IMR-90 (cell line): Measurements from ENCODE around the gene ARHGAP15. TPM values are rescaled to one million over a fixed set of nuclear protein-coding genes. Genes with fewer than 3 reads are reported as not detected.

Experiments used
- ATAC-seq: fragments of 200-7000 bp; cut with Tn5 transposase; 2 replicates; pipeline ENCODE4 v1.9.1; 2020; ENCODE audit warnings: low read depth, mild to moderate bottlenecking, moderate library complexity
- BruUV-seq: library from RNA; stranded (reverse); fragments of 400-500 nt; replicated peaks from 2 replicates; lab custom pipeline; 2021; lab: Mats Ljungman, UMichigan
- CTCF ChIA-PET: fragments of 300-600 bp; formaldehyde crosslinking; extraction: SDS; loops from one replicate; lab custom pipeline; 2021; ENCODE audit warnings: antibody characterized with exemption; lab: Yijun Ruan, JAX
- POLR2A ChIA-PET: fragments of 300-600 bp; sonication (Branson Sonifier 250); formaldehyde crosslinking; loops from one replicate; lab custom pipeline; 2022; ENCODE audit warnings: antibody characterized with exemption; ENCODE audit not compliant: unreplicated experiment; lab: Charles Lee
- DNase-seq: peaks from one replicate; pipeline ENCODE4 v3.0.0; 2013
- H2AFZ ChIP-seq: replicated peaks from 2 replicates; pipeline ENCODE3; 2013; ENCODE audit warnings: low read length, mild to moderate bottlenecking; ENCODE audit not compliant: poor library complexity
- H2AK5ac ChIP-seq: 2 replicates; pipeline ENCODE4 v1.6.1; 2013; ENCODE audit warnings: low read depth, low read length, inconsistent platforms
- H2AK9ac ChIP-seq: replicated peaks from 2 replicates; pipeline ENCODE3; 2013; ENCODE audit warnings: mild to moderate bottlenecking, low read depth, low read length, moderate library complexity; ENCODE audit not compliant: poor library complexity
- H2BK120ac ChIP-seq: 2 replicates; pipeline ENCODE4 v1.6.1; 2013; ENCODE audit warnings: low read depth, low read length, inconsistent platforms
- H2BK15ac ChIP-seq: 3 replicates; pipeline ENCODE4 v1.6.1; 2013; ENCODE audit warnings: low read depth, low read length, inconsistent platforms
- H2BK20ac ChIP-seq: 2 replicates; pipeline ENCODE4 v1.6.1; 2013; ENCODE audit warnings: low read depth, mild to moderate bottlenecking, inconsistent platforms, low read length, moderate library complexity
- H2BK5ac ChIP-seq: 2 replicates; pipeline ENCODE4 v1.6.1; 2013; ENCODE audit warnings: mild to moderate bottlenecking, low read depth, low read length, inconsistent platforms; ENCODE audit not compliant: poor library complexity, severe bottlenecking
- H3K14ac ChIP-seq: replicated peaks from 2 replicates; pipeline ENCODE4 v1.6.1; 2013; ENCODE audit warnings: low read depth, low read length, inconsistent platforms
- H3K18ac ChIP-seq: 2 replicates; pipeline ENCODE4 v1.6.1; 2013; ENCODE audit warnings: low read depth, low read length, control low read depth
- H3K23ac ChIP-seq: 2 replicates; pipeline ENCODE4 v1.6.1; 2013; ENCODE audit warnings: low read depth, low read length, inconsistent platforms
- H3K27ac ChIP-seq: 2 replicates; pipeline ENCODE4 v1.5.1; 2013; ENCODE audit warnings: mild to moderate bottlenecking, control low read depth, low read length; ENCODE audit not compliant: insufficient read depth
- H3K27me3 ChIP-seq: 2 replicates; pipeline ENCODE4 v1.6.1; 2013; ENCODE audit warnings: low read length; ENCODE audit not compliant: control insufficient read depth, insufficient read depth
- H3K36me3 ChIP-seq: 2 replicates; pipeline ENCODE4 v1.6.1; 2013; ENCODE audit warnings: low read length, mixed read lengths; ENCODE audit not compliant: control insufficient read depth, insufficient read depth
- H3K4ac ChIP-seq: 2 replicates; pipeline ENCODE4 v1.6.1; 2013; ENCODE audit warnings: low read depth, low read length, inconsistent platforms
- H3K4me1 ChIP-seq: 2 replicates; pipeline ENCODE4 v1.6.1; 2013; ENCODE audit warnings: low read length, mixed read lengths; ENCODE audit not compliant: control insufficient read depth, insufficient read depth
- H3K4me2 ChIP-seq: 2 replicates; pipeline ENCODE4 v1.6.1; 2013; ENCODE audit warnings: low read depth, mild to moderate bottlenecking, control low read depth, low read length, moderate library complexity
- H3K4me3 ChIP-seq: 2 replicates; pipeline ENCODE4 v1.5.1; 2013; ENCODE audit warnings: low read depth, mild to moderate bottlenecking, control low read depth, low read length, moderate library complexity; ENCODE audit not compliant: insufficient read depth
- H3K56ac ChIP-seq: 2 replicates; pipeline ENCODE4 v1.6.1; 2013; ENCODE audit warnings: low read length, inconsistent platforms; ENCODE audit not compliant: insufficient read depth; ENCODE audit errors: extremely low read depth
- H3K79me1 ChIP-seq, 2 experiments: 2 replicates each; pipeline ENCODE4 v1.6.1; 2013; ENCODE audit warnings: low read length in 2 of 2, inconsistent platforms in 1 of 2, low read depth in 1 of 2
- H3K9ac ChIP-seq: 2 replicates; pipeline ENCODE4 v1.6.1; 2013; ENCODE audit warnings: low read depth, low read length, control low read depth
- H3K9me1 ChIP-seq: 2 replicates; pipeline ENCODE4 v1.6.1; 2013; ENCODE audit warnings: low read length, inconsistent platforms; ENCODE audit not compliant: insufficient read depth
- H3K9me3 ChIP-seq: 2 replicates; pipeline ENCODE4 v1.6.1; 2013; ENCODE audit warnings: low read length; ENCODE audit not compliant: control insufficient read depth, insufficient read depth
- H4K20me1 ChIP-seq: 2 replicates; pipeline ENCODE4 v1.6.1; 2013; ENCODE audit warnings: low read length, inconsistent platforms; ENCODE audit not compliant: insufficient read depth
- H4K5ac ChIP-seq: 2 replicates; pipeline ENCODE4 v1.6.1; 2013; ENCODE audit warnings: mild to moderate bottlenecking, low read depth, low read length, control low read depth
- H4K8ac ChIP-seq, 2 experiments: 2 replicates each; pipeline ENCODE4 v1.6.1; 2013; ENCODE audit warnings: low read depth in 2 of 2, low read length in 2 of 2, control low read depth in 1 of 2, inconsistent platforms in 1 of 2
- H4K91ac ChIP-seq: 2 replicates; pipeline ENCODE4 v1.6.1; 2013; ENCODE audit warnings: low read depth, low read length, inconsistent platforms; ENCODE audit not compliant: insufficient read depth
- CEBPB ChIP-seq: IDR thresholded peaks from 2 replicates; pipeline ENCODE4 v1.6.1; 2012; ENCODE audit warnings: low read depth, low read length, improper control_type of control experiment
- CHD1 ChIP-seq: IDR thresholded peaks from 2 replicates; pipeline ENCODE4 v1.6.1; 2012; ENCODE audit warnings: low read depth, low read length, improper control_type of control experiment
- FOS ChIP-seq: fragments of 150-350 bp; IDR thresholded peaks from 2 replicates; pipeline ENCODE4 v1.6.1; 2016; ENCODE audit warnings: low read depth, low read length
- MAZ ChIP-seq: IDR thresholded peaks from 2 replicates; pipeline ENCODE4 v1.6.1; 2012; ENCODE audit warnings: low read depth, mild to moderate bottlenecking, low read length, improper control_type of control experiment, moderate library complexity, borderline replicate concordance
- MXI1 ChIP-seq: IDR thresholded peaks from 2 replicates; pipeline ENCODE4 v1.6.1; 2012; ENCODE audit warnings: low read depth, mild to moderate bottlenecking, low read length, moderate library complexity, borderline replicate concordance
- NFE2L2 ChIP-seq: fragments of 150-350 bp; IDR thresholded peaks from 2 replicates; pipeline ENCODE4 v1.6.1; 2016; ENCODE audit warnings: low read depth, mild to moderate bottlenecking, low read length
- RAD21 ChIP-seq: IDR thresholded peaks from 2 replicates; pipeline ENCODE4 v1.6.1; 2012; ENCODE audit warnings: low read length, improper control_type of control experiment
- RFX5 ChIP-seq: IDR thresholded peaks from 2 replicates; pipeline ENCODE4 v1.8.0; 2012; ENCODE audit warnings: low read depth, mild to moderate bottlenecking, low read length, moderate library complexity
- SMC3 ChIP-seq: fragments of 150-350 bp; IDR thresholded peaks from 2 replicates; pipeline ENCODE4 v1.6.1; 2016; ENCODE audit warnings: low read depth, mild to moderate bottlenecking, antibody characterized with exemption, low read length, moderate library complexity
- USF2 ChIP-seq: fragments of 150-350 bp; IDR thresholded peaks from 2 replicates; pipeline ENCODE4 v1.6.1; 2017; ENCODE audit warnings: mild to moderate bottlenecking, antibody characterized with exemption, low read length, low read depth
- WGBS, 2 experiments: methylation state at CpG; one replicate each; pipeline versions ENCODE4 v1.1.5 to v1.1.7; 2013; ENCODE audit warnings: missing lambda C conversion rate in 2 of 2; ENCODE audit not compliant: insufficient read length in 1 of 2; ENCODE audit errors: extremely low coverage in 2 of 2; 5-methylcytosine and 5-hydroxymethylcytosine counted together
- dilution Hi-C: fragments of 300-500 bp; cut with HindIII; formaldehyde crosslinking; loops from one replicate; pipeline ENCODE4 v1.14.3; 2018; ENCODE audit warnings: low sequenced_read_pairs; ENCODE audit not compliant: unreplicated experiment
- in situ Hi-C: fragments of 300-500 bp; cut with MboI; formaldehyde crosslinking; loops from 3 replicates; pipeline ENCODE4 v1.14.3; 2019; ENCODE audit warnings: low sequenced_read_pairs, inconsistent platforms, mixed read lengths
- intact Hi-C: fragments of 100-400 bp; cut with micrococcal nuclease; formaldehyde crosslinking; loops from 2 replicates; pipeline ENCODE4 v1.10.0; 2022
- polyA plus RNA-seq, 3 experiments: library from polyadenylated mRNA; depleted of rRNA; stranded (reverse); fragments of >200 nt; gene quantifications; 2 replicates each; pipeline ENCODE4 v1.2.3, GENCODE V29; 2012; ENCODE audit warnings: low replicate concordance in 1 of 3
- total RNA-seq: library from RNA; depleted of rRNA; stranded (reverse); fragments of >200 nt; gene quantifications from 2 replicates; pipeline ENCODE4 v1.2.3, GENCODE V29; 2012

ARHGAP15 gene
- total and polyA plus RNA-seq, 2 of the 4 experiments (the other 2 are of a cell fraction), result not detected

GRCh38 chr2:143354050-143354750, 225.0 kb downstream of the ARHGAP15 start:
- H4K91ac ChIP-seq, result no peak overlapping the region
- no peak overlapping the region for H3K4me2 ChIP-seq
- WGBS, 2 experiments, result no CpG with 5 or more reads among the region's 13 CpGs
- H3K27me3 ChIP-seq, result no peaks in the 10 kb centered on the region
- H3K4me3 ChIP-seq, result no peak overlapping the region
- BruUV-seq, result no TSS peak
- H2AFZ ChIP-seq, result no peak overlapping the region
- no peaks in the 10 kb centered on the region for H3K36me3 ChIP-seq
- H3K4me1 ChIP-seq, result no peaks in the 10 kb centered on the region
- H3K56ac ChIP-seq, result no peak overlapping the region
- no peak overlapping the region for H2BK15ac ChIP-seq
- H3K9me1 ChIP-seq, result 0 out of 2 replicates have a peak, but pooled peaks cover 2% of the 10 kb centered on the region
- in situ Hi-C loops (no loop called here), dilution Hi-C loops (no loop called here), intact Hi-C loops (no loop called here)
- no peaks in the 10 kb centered on the region for H3K9me3 ChIP-seq
- ChIA-PET CTCF (interaction anchor here (0.7 kb wide), 1 partner anchor 1506 kb away, joined by 3 read pairs; no protein-coding TSS in a partner anchor), POLR2A (no interaction called here)
- H2BK5ac ChIP-seq, result no peak overlapping the region
- no peak overlapping the region for H4K8ac ChIP-seq
- no peak overlapping the region for H2AK5ac ChIP-seq
- H3K9ac ChIP-seq, result no peak overlapping the region
- H3K79me1 ChIP-seq, result no peaks in the 10 kb centered on the region
- no peak overlapping the region for H3K18ac ChIP-seq
- no peak for DNase-seq
- no peak overlapping the region for H2BK20ac ChIP-seq
- no peaks in the 10 kb centered on the region for H4K20me1 ChIP-seq
- no peak overlapping the region for H2BK120ac ChIP-seq
- no peak overlapping the region for H4K5ac ChIP-seq
- H2AK9ac ChIP-seq, result no peak overlapping the region
- ATAC-seq, result no peak
- no peak for TF ChIP-seq MXI1
- no peak for TF ChIP-seq CHD1
- no peak for TF ChIP-seq SMC3
- TF ChIP-seq RFX5, result no peak
- TF ChIP-seq CEBPB, result no peak
- no peak for TF ChIP-seq RAD21
- no peak for TF ChIP-seq USF2
- TF ChIP-seq FOS, result no peak
- TF ChIP-seq NFE2L2, result no peak
- no peak for TF ChIP-seq MAZ
- H3K14ac ChIP-seq, result no peak overlapping the region
- no peak overlapping the region for H3K4ac ChIP-seq
- no peak overlapping the region for H3K27ac ChIP-seq
- no peak overlapping the region for H3K23ac ChIP-seq
